SK-N-SH treated with all-trans-retinoic acid at 6 μM for 48 hours (cell line): ENCODE measurements around the gene EEFSEC.

Experiments used
- ATAC-seq: fragments of 200-7000 bp; cut with Tn5 transposase; 3 replicates; pipeline ENCODE4 v1.9.1; 2020; ENCODE audit warnings: mild to moderate bottlenecking, moderate library complexity
- ARNTL ChIP-seq: fragments of 450-650 bp; formaldehyde crosslinking; IDR thresholded peaks from 2 replicates; pipeline ENCODE4 v1.5.0; 2020; ENCODE audit warnings: low read depth, mild to moderate bottlenecking, moderate library complexity, borderline replicate concordance
- BACH2 ChIP-seq: fragments of 250-450 bp; sonication (Bioruptor Pico); IDR thresholded peaks from 2 replicates; pipeline ENCODE4 v1.9.0; 2021; ENCODE audit warnings: mild to moderate bottlenecking, borderline replicate concordance
- CREB5 ChIP-seq: fragments of 250-450 bp; sonication (Bioruptor Pico); IDR thresholded peaks from 2 replicates; pipeline ENCODE4 v1.5.1; 2020; ENCODE audit warnings: low read depth, mild to moderate bottlenecking, moderate library complexity
- CSDC2 ChIP-seq: fragments of 250-450 bp; sonication (Bioruptor Pico); IDR thresholded peaks from 2 replicates; pipeline ENCODE4 v1.5.0; 2020; ENCODE audit warnings: mild to moderate bottlenecking, moderate library complexity
- CSRNP3 ChIP-seq: fragments of 250-450 bp; sonication (Bioruptor Pico); IDR thresholded peaks from 2 replicates; pipeline ENCODE4 v1.5.1; 2021; ENCODE audit warnings: mild to moderate bottlenecking, moderate library complexity
- ESRRG ChIP-seq: fragments of 250-450 bp; sonication (Bioruptor Pico); IDR thresholded peaks from 2 replicates; pipeline ENCODE4 v1.6.1; 2021; ENCODE audit warnings: mild to moderate bottlenecking
- GLIS3 ChIP-seq: fragments of 250-450 bp; sonication (Bioruptor Pico); IDR thresholded peaks from 2 replicates; pipeline ENCODE4 v1.5.0; 2020; ENCODE audit warnings: mild to moderate bottlenecking, moderate library complexity
- OSR1 ChIP-seq: fragments of 250-450 bp; sonication (Bioruptor Pico); IDR thresholded peaks from 2 replicates; pipeline ENCODE4 v1.8.0; 2022; ENCODE audit warnings: moderate library complexity, mild to moderate bottlenecking, inconsistent platforms
- PATZ1 ChIP-seq: fragments of 250-450 bp; sonication (Bioruptor Pico); IDR thresholded peaks from 2 replicates; pipeline ENCODE4 v1.8.0; 2020; ENCODE audit warnings: mild to moderate bottlenecking, moderate library complexity, borderline replicate concordance
- POU6F1 ChIP-seq: fragments of 250-450 bp; sonication (Bioruptor Pico); IDR thresholded peaks from 2 replicates; pipeline ENCODE4 v1.8.0; 2021; ENCODE audit warnings: low read depth, mild to moderate bottlenecking, moderate library complexity, borderline replicate concordance
- PPARA ChIP-seq: fragments of 250-450 bp; sonication (Bioruptor Pico); IDR thresholded peaks from 2 replicates; pipeline ENCODE4 v1.5.0; 2020; ENCODE audit warnings: mild to moderate bottlenecking, borderline replicate concordance
- RARB ChIP-seq: fragments of 250-450 bp; sonication (Bioruptor Pico); IDR thresholded peaks from 2 replicates; pipeline ENCODE4 v1.8.0; 2021; ENCODE audit warnings: mild to moderate bottlenecking, moderate library complexity
- SNAI2 ChIP-seq: fragments of 250-450 bp; sonication (Bioruptor Pico); IDR thresholded peaks from 2 replicates; pipeline ENCODE4 v1.5.0; 2020; ENCODE audit warnings: mild to moderate bottlenecking, moderate library complexity
- TCF4 ChIP-seq: fragments of 250-450 bp; sonication (Bioruptor Pico); IDR thresholded peaks from 2 replicates; pipeline ENCODE4 v1.8.0; 2021; ENCODE audit warnings: mild to moderate bottlenecking, moderate library complexity, borderline replicate concordance
- TOX ChIP-seq: fragments of 250-450 bp; sonication (Bioruptor Pico); IDR thresholded peaks from 2 replicates; pipeline ENCODE4 v1.8.0; 2021; ENCODE audit warnings: mild to moderate bottlenecking, moderate library complexity, borderline replicate concordance
- TSHZ2 ChIP-seq: fragments of 250-450 bp; sonication (Bioruptor Pico); IDR thresholded peaks from 2 replicates; pipeline ENCODE4 v1.5.0; 2020; ENCODE audit warnings: mild to moderate bottlenecking, moderate library complexity
- ZC3H10 ChIP-seq: fragments of 250-450 bp; sonication (Bioruptor Pico); IDR thresholded peaks from 2 replicates; pipeline ENCODE4 v1.5.1; 2021; ENCODE audit warnings: mild to moderate bottlenecking, moderate library complexity
- ZFP3 ChIP-seq: fragments of 250-450 bp; sonication (Bioruptor Pico); IDR thresholded peaks from 2 replicates; pipeline ENCODE4 v1.5.0; 2020; ENCODE audit warnings: mild to moderate bottlenecking, moderate library complexity
- ZFP30 ChIP-seq: fragments of 450-650 bp; formaldehyde crosslinking; IDR thresholded peaks from 2 replicates; pipeline ENCODE4 v1.5.0; 2022; ENCODE audit warnings: mild to moderate bottlenecking, moderate library complexity
- ZNF565 ChIP-seq: fragments of 450-650 bp; formaldehyde crosslinking; conservative IDR thresholded peaks from 2 replicates; pipeline ENCODE4 v1.5.0; 2020; ENCODE audit warnings: low read depth, mild to moderate bottlenecking, moderate library complexity
- ZNF70 ChIP-seq: fragments of 450-650 bp; formaldehyde crosslinking; IDR thresholded peaks from 2 replicates; pipeline ENCODE4 v1.5.0; 2020; ENCODE audit warnings: mild to moderate bottlenecking, moderate library complexity
- ZNF8 ChIP-seq: fragments of 450-650 bp; formaldehyde crosslinking; IDR thresholded peaks from 2 replicates; pipeline ENCODE4 v1.5.0; 2020; ENCODE audit warnings: mild to moderate bottlenecking, moderate library complexity

Gene EEFSEC

GRCh38 chr3:128454310-128454618 lies 301.0 kb downstream of the EEFSEC start:
- TF ChIP-seq ZNF565 (CRISPR knock-in tag) (no peak), ZNF8 (CRISPR knock-in tag) (no peak), CSDC2 (CRISPR knock-in tag) (no peak), ZFP30 (CRISPR knock-in tag) (no peak), BACH2 (CRISPR knock-in tag) (no peak), ZC3H10 (CRISPR knock-in tag) (no peak), ZNF70 (CRISPR knock-in tag) (no peak), ARNTL (CRISPR knock-in tag) (no peak), POU6F1 (CRISPR knock-in tag) (no peak), TCF4 (CRISPR knock-in tag) (no peak), GLIS3 (no peak), ESRRG (CRISPR knock-in tag) (no peak), CREB5 (CRISPR knock-in tag) (no peak), SNAI2 (no peak), OSR1 (CRISPR knock-in tag) (no peak), TOX (CRISPR knock-in tag) (no peak), PPARA (CRISPR knock-in tag) (no peak), RARB (no peak), CSRNP3 (no peak)
- ATAC-seq: no peak

GRCh38 chr3:128455116-128455515 lies 301.8 kb downstream of the EEFSEC start:
- TF ChIP-seq OSR1 (CRISPR knock-in tag) (no peak), TCF4 (CRISPR knock-in tag) (no peak), ZFP3 (no peak), PATZ1 (CRISPR knock-in tag) (no peak), RARB (no peak), ZC3H10 (CRISPR knock-in tag) (no peak), ZNF70 (CRISPR knock-in tag) (no peak), ZNF565 (CRISPR knock-in tag) (no peak), CSDC2 (CRISPR knock-in tag) (no peak), BACH2 (CRISPR knock-in tag) (no peak), PPARA (CRISPR knock-in tag) (no peak), ESRRG (CRISPR knock-in tag) (no peak), GLIS3 (no peak), TOX (CRISPR knock-in tag) (no peak), POU6F1 (CRISPR knock-in tag) (no peak), ARNTL (CRISPR knock-in tag) (no peak), ZFP30 (CRISPR knock-in tag) (no peak), ZNF8 (CRISPR knock-in tag) (no peak), CSRNP3 (no peak), TSHZ2 (CRISPR knock-in tag) (no peak)
- no peak for ATAC-seq
